Inflammatory macrophage treated with lipopolysaccharide for 4 hours (primary cell): ENCODE data around the gene MYO10.

Source experiments
- DNase-seq: peaks from one replicate; pipeline ENCODE4 v3.0.0-alpha.2; 2020

Gene MYO10

DNA sequence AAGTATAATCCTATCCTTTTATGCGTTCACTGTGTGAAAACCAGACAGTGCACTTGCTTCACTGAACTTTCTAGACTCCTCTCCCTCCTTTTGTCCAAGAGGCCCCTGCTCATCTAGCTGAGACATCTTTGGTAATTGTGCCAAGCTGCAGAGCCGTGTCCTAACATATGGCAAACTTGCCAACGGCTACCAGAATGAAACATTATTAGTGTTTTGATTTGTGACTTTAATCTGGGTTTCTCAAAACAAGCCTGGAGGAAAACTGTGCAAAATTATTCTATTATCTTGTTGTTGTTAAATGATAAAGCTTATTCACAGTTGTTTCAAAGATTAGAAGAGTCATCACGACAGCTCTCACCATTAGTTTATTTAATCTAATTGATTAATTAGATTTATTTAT is 240.3 kb downstream of the MYO10 start:
- DNase-seq: no peak

DNA sequence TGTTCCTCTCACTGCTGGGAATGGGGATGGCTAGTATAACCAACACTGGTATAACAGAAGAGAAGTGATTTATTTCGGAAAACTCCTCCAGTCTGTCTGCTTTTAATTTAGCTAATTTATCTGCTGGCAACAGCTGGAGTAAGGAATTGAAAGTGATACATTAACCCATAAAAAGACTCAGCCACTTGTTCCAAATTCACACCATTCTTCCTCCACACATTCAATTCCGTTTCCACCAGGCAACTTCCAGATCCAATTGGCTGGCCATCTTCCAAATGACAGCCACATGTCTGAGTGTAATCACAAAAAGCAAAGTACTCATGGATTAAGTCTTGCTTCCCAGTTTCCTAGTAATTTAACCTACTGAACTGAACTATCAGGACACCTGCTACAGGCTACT is 242.2 kb downstream of the MYO10 start:
- no peak for DNase-seq

DNA sequence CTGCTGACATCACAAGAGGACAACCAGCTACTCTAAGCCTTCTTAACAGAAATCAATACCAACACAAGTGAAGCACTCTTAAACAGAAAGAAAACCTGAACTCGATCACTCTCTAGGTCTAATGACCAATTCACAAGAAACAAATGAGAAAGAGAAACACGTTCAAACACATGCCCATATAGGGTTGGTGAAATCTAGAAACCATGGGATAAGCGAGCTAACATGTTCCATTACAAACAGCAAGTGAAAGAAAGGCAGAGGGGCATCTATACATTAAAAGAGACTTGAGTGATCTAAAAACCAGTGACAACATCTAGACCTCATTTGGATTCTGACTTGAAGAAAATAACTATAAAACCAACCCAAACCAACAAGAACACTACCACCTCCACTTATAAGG is 244.4 kb downstream of the MYO10 start:
- DNase-seq: no peak

DNA sequence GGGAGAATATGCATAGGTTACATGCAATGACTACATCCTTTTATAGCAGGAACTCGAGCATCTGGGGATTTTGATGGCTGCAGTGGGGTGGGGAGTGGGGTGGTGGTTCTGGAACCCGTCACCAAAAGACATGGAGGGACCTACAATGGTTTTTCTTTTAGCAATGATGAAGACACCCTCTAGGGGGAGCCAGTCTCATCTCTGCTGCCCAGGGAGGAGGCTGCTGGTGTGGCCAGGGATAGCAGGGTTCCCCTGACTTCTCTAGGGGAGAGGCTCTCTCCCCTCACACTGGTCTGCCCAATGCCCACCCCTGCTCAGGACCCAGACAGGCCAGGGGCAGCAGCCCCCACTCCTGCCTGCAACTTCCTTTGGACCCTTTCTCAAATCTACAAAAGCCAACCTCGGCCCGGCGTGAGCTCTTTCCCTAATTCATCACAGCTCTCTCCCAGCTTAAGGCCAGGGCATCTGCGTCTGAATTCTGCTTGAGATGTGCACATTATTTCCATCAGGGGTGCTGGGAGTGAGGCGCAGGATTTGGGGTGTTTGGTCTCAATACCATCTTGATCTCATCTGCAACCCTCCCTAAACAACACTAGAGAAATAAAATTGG is 245.7 kb downstream of the MYO10 start:
- peak; percentile 29 for DNase-seq

DNA sequence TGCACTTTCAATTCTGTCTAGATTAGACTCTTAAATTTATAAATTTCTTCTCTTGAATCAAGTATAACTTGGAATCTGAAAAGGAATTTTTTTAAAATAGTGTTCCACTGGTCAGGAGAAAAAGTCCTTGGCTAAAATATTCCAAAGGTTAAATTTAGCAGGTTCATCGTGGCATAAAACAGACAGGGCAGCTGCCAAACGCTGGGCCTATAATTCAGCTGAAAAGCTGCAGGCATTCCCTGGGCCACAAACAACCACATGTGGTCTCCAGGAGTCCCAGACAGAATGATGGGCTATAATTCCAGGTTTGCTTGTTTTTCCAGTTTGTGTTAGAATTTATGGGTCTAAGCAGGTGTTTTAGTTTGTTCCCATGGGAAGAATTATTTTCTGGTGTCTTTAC is 248.2 kb downstream of the MYO10 start:
- DNase-seq: no peak

DNA sequence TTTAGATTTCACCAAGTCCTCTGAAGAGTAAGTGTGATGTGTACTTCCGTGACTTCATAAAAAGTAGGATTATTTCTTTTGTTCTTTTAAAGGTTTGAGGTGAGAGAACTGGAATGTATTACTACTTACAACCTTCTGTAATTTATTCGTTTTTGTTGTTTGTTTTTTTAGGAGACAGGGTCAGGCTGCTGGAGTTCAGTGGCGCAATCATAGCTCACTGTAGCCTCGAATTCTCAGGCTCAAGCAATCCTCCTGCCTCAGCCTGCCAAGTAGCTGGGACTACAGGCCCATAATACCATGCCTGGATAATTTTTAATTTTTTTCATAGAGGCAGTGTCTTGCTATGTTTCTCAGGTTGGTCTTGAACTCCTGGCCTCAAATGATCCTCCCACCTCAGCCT is 251.0 kb downstream of the MYO10 start:
- no peak for DNase-seq

DNA sequence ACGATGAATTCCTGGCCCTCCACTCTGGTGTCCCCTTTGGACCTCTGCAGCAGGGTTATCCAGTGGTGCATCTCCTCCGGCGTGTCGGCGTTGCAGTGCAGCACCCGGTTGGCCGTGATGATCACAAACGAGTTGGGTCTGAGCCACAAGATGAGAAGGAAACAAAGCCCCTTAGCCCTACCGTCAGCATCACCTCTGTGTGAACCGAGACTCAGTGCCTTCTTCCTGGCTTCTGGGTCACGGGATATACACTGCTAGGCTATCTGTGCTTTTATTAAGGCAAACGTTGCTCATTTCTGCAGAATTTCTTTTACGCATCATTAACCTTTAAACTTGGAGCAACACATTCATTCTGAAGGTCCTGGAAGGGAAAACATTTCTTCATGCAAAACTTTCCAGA is 254.2 kb downstream of the MYO10 start:
- DNase-seq: no peak

DNA sequence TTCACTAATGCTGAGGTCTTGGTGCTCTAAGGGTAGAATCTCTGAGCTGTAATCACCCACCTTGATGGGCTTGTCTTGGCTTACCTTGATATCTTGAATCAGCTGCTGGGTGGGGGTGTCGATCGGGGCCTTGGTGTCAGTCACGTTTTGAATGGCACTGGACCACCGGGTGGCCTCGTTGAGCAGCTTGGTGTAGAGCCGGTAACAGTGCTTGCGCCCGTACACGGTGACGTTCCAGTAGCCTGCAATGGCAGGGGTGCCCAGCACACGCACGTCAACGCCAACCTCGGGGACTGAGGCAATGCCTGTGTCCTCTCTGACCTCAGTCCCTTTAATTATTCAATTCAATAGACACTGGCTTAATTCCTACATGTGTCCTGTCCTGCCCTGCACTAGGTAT is 256.2 kb downstream of the MYO10 start:
- DNase-seq: no peak

DNA sequence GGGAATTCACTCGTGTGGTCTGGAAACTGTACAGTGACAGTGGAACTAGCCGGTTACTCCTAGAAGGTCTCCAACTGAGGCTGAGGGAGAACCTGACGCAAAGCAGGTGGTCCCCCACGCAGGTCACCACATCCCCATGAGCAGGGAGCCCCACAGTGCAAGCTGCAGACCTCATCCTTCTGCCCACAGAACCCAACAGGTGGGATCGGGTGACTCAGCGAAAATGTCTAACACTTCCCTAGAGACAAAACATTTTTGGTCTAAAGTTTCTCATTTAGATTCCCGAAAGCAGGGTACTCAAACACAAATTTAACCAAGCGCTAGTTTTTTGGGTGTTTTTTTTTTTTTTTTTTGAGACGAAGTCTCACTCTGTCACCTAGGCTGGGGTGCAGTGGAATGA is 256.9 kb downstream of the MYO10 start:
- DNase-seq: no peak

DNA sequence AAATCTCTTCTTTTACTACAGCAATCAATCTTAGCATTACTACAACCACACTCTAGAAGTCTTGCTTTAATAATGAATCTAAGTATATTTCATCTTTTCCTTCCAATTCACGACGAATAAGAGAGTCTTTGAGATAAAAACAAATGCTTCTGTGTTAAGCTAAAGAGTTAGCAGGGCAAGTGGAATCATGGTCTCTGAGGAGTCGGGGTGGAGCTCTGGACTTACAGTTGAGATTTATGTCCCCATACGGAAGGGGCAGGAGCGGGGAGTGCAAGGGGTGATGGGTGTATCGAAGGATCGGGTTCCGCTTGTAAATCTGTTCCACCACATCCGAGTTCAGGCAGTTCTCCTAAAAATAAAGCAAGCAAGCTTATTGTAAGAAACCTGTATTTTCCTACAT is 260.3 kb downstream of the MYO10 start:
- no peak for DNase-seq

DNA sequence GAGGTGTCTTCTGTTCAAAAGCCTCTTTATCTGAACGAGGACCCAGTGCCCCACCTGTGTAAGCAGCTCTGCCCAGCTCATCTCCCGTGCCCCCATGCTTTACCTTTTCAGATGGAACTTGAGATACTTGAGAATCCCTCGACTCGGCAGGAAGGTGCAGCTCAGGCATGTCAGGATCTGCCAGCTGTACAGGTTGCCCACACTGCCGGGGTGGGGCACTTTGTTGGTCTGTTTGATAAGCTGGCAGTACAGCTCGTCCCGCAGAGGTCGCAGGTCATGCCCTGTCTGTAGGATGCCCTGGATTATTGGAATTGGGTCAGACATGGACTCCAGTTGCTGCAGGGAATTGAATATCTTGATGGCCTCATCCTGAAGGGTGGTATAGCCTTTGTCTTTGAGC is 261.3 kb downstream of the MYO10 start:
- no peak for DNase-seq

DNA sequence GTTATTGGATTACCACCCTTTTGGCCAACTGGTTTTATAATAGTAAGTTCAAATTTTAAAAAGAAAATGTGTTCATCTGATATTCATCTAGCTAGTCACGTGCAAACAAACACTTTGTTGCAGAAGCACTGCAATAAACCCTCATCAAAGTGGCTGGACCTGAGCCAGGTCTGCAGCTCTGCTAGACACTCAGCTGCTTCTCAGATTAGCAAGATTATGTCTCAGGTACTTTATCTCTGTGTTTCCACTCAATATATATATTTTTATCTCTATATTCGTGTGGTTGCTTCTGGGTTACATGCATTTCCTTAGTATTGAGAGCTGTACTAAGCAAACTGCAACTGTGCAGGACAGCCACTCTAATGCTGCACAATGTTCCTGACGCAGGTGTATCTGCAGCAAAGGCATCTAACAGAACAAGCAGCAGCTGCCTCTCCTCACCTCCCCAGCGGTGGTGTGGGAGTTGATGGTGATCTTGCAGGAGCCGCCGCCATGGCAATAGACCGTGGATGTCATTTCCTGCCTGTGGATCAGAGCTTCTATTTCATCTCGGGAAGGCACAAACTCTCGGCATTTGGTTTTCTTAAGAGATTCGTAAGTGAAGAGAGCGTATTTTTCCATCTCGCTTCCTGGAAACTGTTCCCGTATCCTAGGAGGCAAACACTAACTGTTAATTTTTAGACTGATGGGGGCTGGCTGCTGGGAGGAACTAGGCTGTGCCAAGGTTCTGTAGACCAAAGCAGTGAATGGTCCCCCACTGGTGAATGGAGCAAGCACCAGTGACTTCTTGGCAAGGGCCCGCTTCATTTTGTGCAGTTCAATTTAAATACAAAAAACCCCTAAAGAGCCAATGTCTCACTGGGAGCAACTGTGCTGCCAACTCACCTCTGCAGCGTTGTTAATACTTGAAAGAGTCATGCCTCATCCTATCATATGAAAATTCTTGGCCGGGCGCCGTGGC is 262.6 kb downstream of the MYO10 start:
- DNase-seq: no peak

DNA sequence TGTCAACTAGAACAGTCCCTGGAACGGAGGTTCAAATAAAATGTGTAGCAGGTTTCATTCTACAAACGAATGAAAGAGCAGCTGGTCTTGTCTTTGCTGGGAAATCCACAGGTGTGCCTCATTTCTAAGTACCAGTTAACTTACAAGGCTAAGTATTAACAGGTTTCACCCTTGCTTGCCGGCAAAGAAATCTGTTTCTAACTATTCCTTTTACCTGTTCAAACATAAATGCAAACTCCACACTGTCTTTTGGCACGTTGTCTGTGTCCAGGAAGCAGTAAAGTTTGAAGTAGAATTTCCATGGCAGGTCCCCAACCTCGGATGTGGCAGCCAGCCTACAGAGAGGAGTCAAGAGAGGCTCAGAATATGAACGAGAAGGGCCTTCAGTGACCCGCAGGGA is 264.9 kb downstream of the MYO10 start:
- DNase-seq: no peak

DNA sequence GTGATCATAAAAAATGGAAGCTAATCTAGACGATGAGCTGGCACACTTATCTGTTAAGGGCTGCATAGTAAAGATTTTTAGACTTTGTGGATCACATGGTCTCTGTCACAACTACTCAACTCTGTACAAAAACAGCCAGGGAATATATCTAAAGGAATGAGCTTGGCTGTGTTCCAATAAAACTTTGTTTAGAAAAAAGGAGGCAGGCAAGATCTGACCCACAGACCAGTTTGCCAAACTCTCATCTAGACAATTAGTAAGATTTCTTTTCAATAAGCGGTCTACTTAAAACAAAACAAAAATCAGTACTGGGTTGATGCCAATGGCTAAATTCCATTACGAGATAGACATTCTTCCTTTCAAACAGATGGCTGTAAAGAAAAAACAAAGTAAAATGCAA is 266.3 kb downstream of the MYO10 start:
- DNase-seq: no peak

DNA sequence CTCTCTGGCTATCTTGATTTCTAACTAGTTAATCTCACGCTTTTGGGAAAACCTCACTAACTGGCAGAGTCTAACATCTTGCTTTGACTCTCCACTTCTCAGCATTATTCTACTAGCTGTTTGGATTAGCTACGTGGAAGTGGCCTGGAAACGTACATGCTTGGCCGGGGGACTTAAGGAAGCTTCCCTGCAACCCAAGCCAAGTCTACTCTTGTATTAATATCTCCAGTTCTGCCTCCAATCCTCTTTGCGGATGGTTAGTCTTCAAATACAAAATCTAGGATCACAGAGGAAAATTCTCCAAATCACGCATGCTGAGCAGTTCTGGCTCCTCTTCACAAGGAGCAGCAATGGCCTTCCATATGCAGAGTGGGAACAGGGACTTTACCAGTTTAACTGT is 267.5 kb downstream of the MYO10 start:
- no peak for DNase-seq

DNA sequence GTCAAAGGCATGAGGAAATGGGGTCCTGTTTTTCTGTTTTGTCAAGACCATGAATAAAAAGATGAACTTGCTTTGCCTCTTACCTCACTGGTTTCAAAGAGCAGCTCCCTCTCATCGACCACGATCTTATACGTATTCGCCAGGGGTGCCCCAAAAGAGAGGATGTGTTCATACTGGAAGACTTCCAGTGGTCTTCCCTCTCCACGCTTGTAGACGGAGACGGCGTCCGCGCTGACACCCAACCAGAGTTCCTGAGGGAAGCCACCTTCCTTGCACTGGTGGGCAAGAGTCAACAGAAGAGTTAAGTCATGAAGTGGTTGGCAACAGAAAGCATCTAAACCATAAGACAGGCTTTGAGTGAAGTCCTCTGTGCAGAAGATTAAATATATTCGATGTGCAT is 267.9 kb downstream of the MYO10 start:
- DNase-seq: no peak

DNA sequence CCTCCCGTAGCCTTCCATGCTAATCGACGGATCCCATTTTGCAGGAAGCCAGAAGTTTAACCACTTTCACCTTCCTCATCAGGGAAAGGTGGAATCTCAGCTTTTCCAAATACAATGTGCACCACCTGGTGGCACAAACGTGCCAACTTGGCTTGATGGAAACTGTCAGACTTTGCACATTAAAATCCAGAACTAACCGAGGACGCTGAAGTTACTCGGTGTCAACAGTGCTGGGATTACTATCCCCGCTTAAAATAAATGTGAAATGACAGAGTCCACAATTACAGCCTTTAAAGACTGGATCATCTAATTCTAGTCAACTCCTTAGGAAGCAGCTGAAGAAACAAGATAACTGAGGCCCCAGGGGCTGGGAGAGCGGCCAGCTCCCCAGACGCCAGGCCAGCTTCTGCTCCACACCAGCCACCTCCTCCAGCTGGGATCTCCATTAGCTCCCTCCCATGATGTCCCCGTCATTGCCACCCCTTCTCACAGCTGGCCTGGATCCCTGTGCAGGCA is 269.1 kb downstream of the MYO10 start:
- peak; percentile 20 for DNase-seq

DNA sequence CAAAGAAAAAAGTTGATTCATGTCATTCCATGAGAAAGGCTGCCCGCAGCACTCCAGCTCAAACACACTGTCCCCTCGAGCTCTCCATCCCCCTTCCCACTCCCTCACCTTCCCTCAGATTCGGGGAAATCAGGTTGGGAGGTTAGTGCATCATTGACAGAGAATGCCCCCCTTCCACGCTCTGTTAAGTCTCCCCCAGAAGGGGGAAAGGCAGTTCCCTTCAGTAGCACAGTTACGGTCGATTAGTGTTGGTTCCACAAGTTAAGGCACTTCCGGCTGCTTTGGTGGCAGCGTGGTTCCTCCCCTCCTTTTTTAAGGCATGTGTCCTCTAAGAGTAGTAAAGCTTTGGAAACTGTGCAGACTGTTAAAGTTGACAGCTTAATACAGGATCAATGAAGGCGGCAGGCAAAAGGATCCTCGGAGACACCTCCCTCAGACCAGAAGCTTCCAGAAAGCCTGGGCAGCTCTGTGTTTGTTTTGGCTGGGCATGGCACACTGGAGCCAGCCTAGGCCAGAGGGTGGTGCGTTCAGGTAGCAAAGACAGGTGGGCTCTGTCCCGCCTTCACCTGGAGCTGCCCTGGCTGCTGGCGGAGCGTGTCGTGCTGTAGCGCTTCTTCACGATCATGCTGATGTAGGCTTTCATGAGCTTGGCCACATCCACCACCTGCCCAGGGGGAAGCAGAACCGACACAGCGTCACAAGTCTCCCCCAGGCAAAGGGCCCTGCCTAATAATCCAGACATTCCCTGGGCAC is 269.8 kb downstream of the MYO10 start:
- no peak for DNase-seq

DNA sequence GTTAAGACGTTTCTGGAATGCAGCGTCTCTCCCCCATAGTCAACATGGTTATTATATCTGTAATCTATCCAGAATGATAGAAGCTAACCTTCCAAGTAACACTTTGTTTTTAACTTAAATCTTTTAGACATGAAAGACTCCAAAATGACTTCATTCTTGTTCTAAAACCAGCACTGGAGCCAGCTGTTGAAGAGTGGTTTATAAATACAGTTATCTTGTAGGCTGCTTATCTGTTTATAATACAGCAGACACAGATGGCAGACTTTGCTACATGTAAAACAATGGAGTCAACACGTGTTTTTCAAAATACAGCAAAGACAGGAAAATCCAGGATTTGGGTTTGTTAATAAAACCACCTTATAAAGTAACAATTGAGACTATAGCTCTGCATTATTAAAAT is 270.5 kb downstream of the MYO10 start:
- DNase-seq: no peak

DNA sequence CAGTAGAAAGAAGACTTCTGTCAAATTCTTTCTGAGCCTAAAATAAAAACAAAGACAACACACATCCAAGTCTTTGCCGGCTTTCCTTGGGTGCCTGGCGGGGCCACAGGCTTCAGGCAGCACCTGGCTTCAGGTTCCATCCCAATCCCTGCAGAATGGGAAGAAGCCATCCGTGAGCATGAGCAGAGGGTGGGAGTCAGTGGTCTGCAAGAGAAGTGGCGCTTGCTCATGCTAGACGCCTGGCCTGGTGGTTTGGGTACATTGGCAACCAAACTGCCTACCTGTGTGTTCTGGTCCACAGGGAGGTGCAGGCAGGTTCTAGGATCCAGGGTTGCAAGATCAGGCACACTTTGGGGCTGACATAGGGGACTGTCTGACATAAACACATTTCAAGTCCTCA is 271.7 kb downstream of the MYO10 start:
- DNase-seq: no peak

DNA sequence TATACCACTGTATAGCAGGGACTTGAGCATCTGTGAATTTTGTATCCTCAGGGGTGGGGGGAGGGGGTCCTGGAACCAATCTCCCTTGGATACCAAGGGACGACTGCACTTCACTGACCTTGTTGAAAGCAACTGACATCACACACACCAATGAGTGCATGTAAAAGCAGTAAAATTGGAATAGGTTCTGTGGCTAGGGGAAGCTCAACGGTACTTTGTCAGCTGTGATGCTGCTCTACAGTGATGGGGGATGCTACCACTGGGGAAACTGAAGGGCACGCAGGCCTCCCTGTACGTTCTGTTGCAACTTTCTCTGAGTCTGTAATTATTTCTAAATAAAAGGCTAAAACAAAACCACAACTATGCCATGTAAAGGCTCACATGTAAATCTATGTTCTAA is 272.2 kb downstream of the MYO10 start:
- no peak for DNase-seq

DNA sequence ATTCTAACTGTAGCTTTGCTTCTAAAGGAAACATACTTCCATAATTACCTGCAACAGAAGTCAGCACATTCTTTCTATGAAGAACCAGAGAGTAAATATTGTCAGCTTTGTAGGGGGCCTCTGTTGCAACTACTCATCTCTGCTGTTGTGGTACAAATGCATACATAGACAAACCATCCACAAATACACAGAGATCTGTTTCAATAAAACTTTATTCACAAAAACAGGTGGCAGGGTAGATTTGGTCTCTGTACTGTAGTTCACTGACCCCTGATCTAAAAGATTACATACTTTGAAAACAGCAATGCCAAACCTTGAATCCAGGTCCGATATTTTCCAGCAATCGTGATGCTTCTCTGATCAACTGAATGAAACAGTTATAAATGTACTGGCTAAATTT is 274.4 kb downstream of the MYO10 start:
- no peak for DNase-seq

DNA sequence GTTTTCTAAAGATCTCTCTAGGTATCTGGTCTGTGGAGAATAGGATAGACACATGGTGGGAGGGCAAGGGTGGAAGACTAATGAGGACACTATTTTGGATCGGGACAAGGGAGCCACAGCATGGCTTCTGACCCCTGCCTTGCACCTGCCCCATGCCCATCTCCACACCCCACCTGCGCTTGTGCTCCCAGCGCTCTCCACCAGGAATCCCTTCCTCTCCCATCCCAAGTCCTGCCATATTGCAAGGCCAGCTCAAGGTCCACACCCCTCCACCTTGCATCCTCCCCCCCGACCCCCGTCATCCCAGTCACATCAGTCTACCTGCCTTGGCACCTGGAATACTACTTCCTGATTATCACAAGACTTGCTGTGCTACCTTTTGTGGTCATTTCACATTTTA is 275.1 kb downstream of the MYO10 start:
- no peak for DNase-seq

DNA sequence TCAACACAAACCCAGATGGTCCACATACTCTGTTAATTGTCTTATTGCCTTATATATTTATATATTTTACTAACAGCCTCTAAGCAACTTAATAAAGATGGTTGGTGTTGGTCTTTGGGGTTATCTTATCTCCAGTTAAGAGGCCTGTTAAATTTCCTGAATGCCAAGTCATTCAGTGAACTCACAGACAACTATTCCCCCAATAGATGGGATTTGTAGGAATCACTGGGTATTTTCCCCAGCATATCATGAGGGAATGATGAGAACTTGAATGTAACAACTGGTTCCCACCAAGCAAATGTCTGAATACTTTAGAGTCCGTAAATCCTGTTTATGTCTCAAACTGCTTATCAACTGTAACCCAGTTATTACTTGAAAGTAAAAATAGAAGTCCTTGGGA is 276.6 kb downstream of the MYO10 start:
- DNase-seq: no peak
